Measurements from ENCODE around the gene TMEM222. TPM values are rescaled to one million over a fixed set of nuclear protein-coding genes. Genes with fewer than 3 reads are reported as not detected.
A peak's percentile ranks its signal among the peaks of the same experiment; 100 is the strongest.

TMEM222 gene
- total RNA-seq, 1 donor from 2014 or later = 39.1 TPM

GRCh38 chr1:27349784-27350662, 28.1 kb downstream of the TMEM222 start:
- TF ChIP-seq CTCF (IDR thresholded peaks at IDR 0.05; ENCODE audit: unreplicated experiment) = no peak
- H3K4me1 Mint-ChIP-seq = peaks cover 15% of the 10 kb centered on the region
- H3K27me3 Mint-ChIP-seq (ENCODE audit: low read depth) = peaks cover 7% of the 10 kb centered on the region
- peak overlapping the region; percentile 57 for H3K4me3 Mint-ChIP-seq
- no peak overlapping the region for H3K27ac Mint-ChIP-seq
- peaks cover 5% of the 10 kb centered on the region for H3K36me3 Mint-ChIP-seq
- H3K9me3 Mint-ChIP-seq = no peaks in the 10 kb centered on the region
- DNase-seq (ENCODE audit: low spot score in 2 of 2, unreplicated experiment in 2 of 2) = peak; percentile 57 to 76

- H3K4me3 Mint-ChIP-seq = peak overlapping the region; percentile 63
- no peak for TF ChIP-seq CTCF (IDR thresholded peaks at IDR 0.05; ENCODE audit: unreplicated experiment)
- peak overlapping the region; percentile 21 for H3K27ac Mint-ChIP-seq
- H3K9me3 Mint-ChIP-seq = no peaks in the 10 kb centered on the region
- H3K27me3 Mint-ChIP-seq (ENCODE audit: low read depth) = peaks cover 7% of the 10 kb centered on the region
- H3K4me1 Mint-ChIP-seq = peaks cover 15% of the 10 kb centered on the region
- DNase-seq (ENCODE audit: low spot score in 2 of 2, unreplicated experiment in 2 of 2) = no peak
- H3K36me3 Mint-ChIP-seq = peaks cover 5% of the 10 kb centered on the region
Measured at GRCh38 chr1:27350663-27351540, 28.9 kb downstream of the TMEM222 start.

DNA sequence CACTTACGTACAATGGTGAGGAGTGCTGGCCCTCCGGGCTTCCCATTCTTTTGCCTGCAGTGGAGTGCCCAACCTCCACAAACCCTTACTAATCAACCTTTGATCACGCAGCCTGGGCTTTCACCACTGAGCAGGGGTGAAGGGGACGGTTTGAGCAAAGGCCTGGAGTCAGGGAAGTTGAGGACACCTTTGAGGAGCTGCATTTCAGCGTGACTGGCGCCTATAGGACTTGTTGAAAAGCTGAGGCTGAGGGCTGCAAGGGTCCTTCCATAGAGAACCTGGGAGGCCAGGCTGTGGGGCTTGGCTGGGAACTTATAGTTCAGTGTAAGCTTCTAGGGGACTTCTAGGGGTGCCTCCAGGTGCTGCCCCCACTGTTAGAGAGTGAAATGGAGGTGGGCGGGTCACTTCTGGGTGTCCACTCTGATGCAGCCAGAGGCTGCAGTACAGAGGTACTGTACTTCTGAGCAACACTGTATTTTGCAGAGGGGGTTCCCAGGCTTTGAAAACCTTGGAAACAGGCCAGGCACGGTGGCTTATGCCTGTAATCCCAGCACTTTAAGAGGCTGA, 29.7 kb downstream of the TMEM222 start:
- H3K27ac Mint-ChIP-seq = peak overlapping the region; percentile 39
- peaks cover 15% of the 10 kb centered on the region for H3K4me1 Mint-ChIP-seq
- H3K36me3 Mint-ChIP-seq = peaks cover 2% of the 10 kb centered on the region
- H3K9me3 Mint-ChIP-seq = no peaks in the 10 kb centered on the region
- peak overlapping the region; percentile 63 for H3K4me3 Mint-ChIP-seq
- no peak for DNase-seq (ENCODE audit: low spot score in 2 of 2, unreplicated experiment in 2 of 2)
- no peak for TF ChIP-seq CTCF (IDR thresholded peaks at IDR 0.05; ENCODE audit: unreplicated experiment)
- H3K27me3 Mint-ChIP-seq (ENCODE audit: low read depth) = peaks cover 7% of the 10 kb centered on the region

DNA sequence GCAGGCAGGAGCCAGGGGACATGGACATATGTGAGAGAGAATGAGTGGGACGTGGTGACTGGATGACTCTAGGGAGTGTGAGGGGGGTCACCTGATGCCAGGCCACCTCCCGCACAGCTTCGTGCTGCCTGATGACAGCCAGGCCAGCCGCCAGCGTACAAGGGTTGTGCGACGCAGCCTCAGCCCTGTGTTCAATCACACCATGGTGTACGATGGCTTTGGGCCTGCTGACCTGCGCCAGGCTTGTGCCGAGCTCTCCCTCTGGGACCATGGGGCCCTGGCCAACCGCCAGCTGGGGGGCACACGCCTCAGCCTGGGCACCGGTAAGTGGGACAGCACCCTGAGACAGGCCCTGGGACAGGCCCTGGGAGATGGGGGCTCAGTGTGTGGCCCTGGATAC, 31.2 kb downstream of the TMEM222 start:
- Mint-ChIP-seq H3K27me3 (ENCODE audit: low read depth) (peaks cover 14% of the 10 kb centered on the region), H3K36me3 (no peaks in the 10 kb centered on the region), H3K9me3 (no peaks in the 10 kb centered on the region), H3K4me1 (peaks cover 15% of the 10 kb centered on the region), H3K4me3 (no peak overlapping the region), H3K27ac (no peak overlapping the region)
- TF ChIP-seq CTCF (IDR thresholded peaks at IDR 0.05; ENCODE audit: unreplicated experiment) = no peak
- no peak for DNase-seq (ENCODE audit: low spot score in 2 of 2, unreplicated experiment in 2 of 2)

GRCh38 chr1:27353629-27354028, 31.7 kb downstream of the TMEM222 start:
- Mint-ChIP-seq H3K4me3 (no peak overlapping the region), H3K27ac (no peak overlapping the region)

More at GRCh38 chr1:27353629-27354028, 31.7 kb downstream of the TMEM222 start:
- TF ChIP-seq CTCF (IDR thresholded peaks at IDR 0.05; ENCODE audit: unreplicated experiment) = no peak
- DNase-seq (ENCODE audit: low spot score in 2 of 2, unreplicated experiment in 2 of 2) = no peak
- Mint-ChIP-seq H3K9me3 (no peaks in the 10 kb centered on the region), H3K36me3 (no peaks in the 10 kb centered on the region), H3K27me3 (ENCODE audit: low read depth) (peaks cover 18% of the 10 kb centered on the region), H3K4me1 (peaks cover 15% of the 10 kb centered on the region)
